Hepatocyte (in vitro differentiated cells): ENCODE results near the gene STAT5A. TPM values are rescaled to one million over a fixed set of nuclear protein-coding genes. Genes with fewer than 3 reads are reported as not detected.
"Not testable (repeated sequence)": the region's sequence is repeated elsewhere in the genome, so short reads cannot be mapped to it uniquely, and the experiment has no call there.

Experiments used
- DNase-seq: peaks from one replicate; pipeline ENCODE4 v3.0.0-alpha.2; 2016; ENCODE audit warnings: low spot score
- H2AFZ ChIP-seq: fragments of 200-600 bp; sonication (generic); 2 replicates; pipeline ENCODE4 v1.6.0; 2016; ENCODE audit warnings: antibody characterized with exemption, mild to moderate bottlenecking
- H3K27ac ChIP-seq: fragments of 200-600 bp; sonication (generic); 2 replicates; pipeline ENCODE4 v1.5.1; 2016; ENCODE audit warnings: mild to moderate bottlenecking
- H3K27me3 ChIP-seq: fragments of 200-600 bp; sonication (generic); 2 replicates; pipeline ENCODE4 v1.6.1; 2016
- H3K36me3 ChIP-seq: fragments of 200-600 bp; sonication (generic); replicated peaks from 2 replicates; pipeline ENCODE4 v1.5.1; 2016; ENCODE audit warnings: low read depth; ENCODE audit not compliant: insufficient read depth
- H3K4me1 ChIP-seq: fragments of 200-600 bp; sonication (generic); 2 replicates; pipeline ENCODE4 v1.5.1; 2016; ENCODE audit warnings: mild to moderate bottlenecking, moderate library complexity; ENCODE audit not compliant: insufficient read depth
- H3K4me2 ChIP-seq: fragments of 200-600 bp; sonication (generic); 2 replicates; pipeline ENCODE4 v1.6.0; 2016
- H3K4me3 ChIP-seq: fragments of 200-600 bp; sonication (generic); 2 replicates; pipeline ENCODE4 v1.5.1; 2016; ENCODE audit warnings: mild to moderate bottlenecking
- H3K79me2 ChIP-seq: fragments of 200-600 bp; sonication (generic); 2 replicates; pipeline ENCODE4 v1.6.0; 2017; ENCODE audit warnings: mild to moderate bottlenecking
- H3K9me2 ChIP-seq: fragments of 200-600 bp; sonication (generic); replicated peaks from 2 replicates; pipeline ENCODE4 v1.6.0; 2017; ENCODE audit warnings: mild to moderate bottlenecking; ENCODE audit not compliant: insufficient read depth
- H3K9me3 ChIP-seq: fragments of 200-600 bp; sonication (generic); 2 replicates; pipeline ENCODE4 v1.5.1; 2016; ENCODE audit warnings: low read depth, mild to moderate bottlenecking
- H4K20me1 ChIP-seq: fragments of 200-600 bp; sonication (generic); 2 replicates; pipeline ENCODE4 v1.6.0; 2016; ENCODE audit warnings: mild to moderate bottlenecking; ENCODE audit not compliant: insufficient read depth, poor library complexity, severe bottlenecking
- CTCF ChIP-seq: fragments of 200-600 bp; sonication (generic); IDR thresholded peaks from 2 replicates; pipeline ENCODE4 v1.5.1; 2016; ENCODE audit warnings: antibody characterized with exemption, mild to moderate bottlenecking; ENCODE audit not compliant: poor library complexity
- EZH2 ChIP-seq: fragments of 200-600 bp; sonication (generic); IDR thresholded peaks from 2 replicates; pipeline ENCODE4 v1.6.1; 2016; ENCODE audit warnings: antibody characterized with exemption, mild to moderate bottlenecking, borderline replicate concordance
- EZH2phosphoT487 ChIP-seq: fragments of 200-600 bp; sonication (generic); IDR thresholded peaks from one replicate; pipeline ENCODE4 v1.6.1; 2018; ENCODE audit warnings: antibody characterized with exemption, mild to moderate bottlenecking, low read depth, moderate library complexity; ENCODE audit not compliant: unreplicated experiment, severe bottlenecking
- WGBS: methylation state at CpG from one replicate; pipeline ENCODE4 v1.1.6; 2016; ENCODE audit warnings: low lambda C conversion rate; ENCODE audit errors: missing lambda C conversion rate; 5-methylcytosine and 5-hydroxymethylcytosine counted together
- polyA plus RNA-seq: library from polyadenylated mRNA; unstranded; fragments of >200 nt; fragmentation: Nextera tagmentation; extraction: Ambion mirVana; gene quantifications from 2 replicates; pipeline ENCODE4 v1.2.1, GENCODE V29; 2016
- total RNA-seq: library from RNA; depleted of rRNA; stranded (reverse); fragments of >200 nt; gene quantifications from 2 replicates; pipeline ENCODE4 v1.2.3, GENCODE V29; 2014

The STAT5A gene
- total and polyA plus RNA-seq, 2 experiments from 2014 or later: 5.5 to 6.1 TPM

DNA sequence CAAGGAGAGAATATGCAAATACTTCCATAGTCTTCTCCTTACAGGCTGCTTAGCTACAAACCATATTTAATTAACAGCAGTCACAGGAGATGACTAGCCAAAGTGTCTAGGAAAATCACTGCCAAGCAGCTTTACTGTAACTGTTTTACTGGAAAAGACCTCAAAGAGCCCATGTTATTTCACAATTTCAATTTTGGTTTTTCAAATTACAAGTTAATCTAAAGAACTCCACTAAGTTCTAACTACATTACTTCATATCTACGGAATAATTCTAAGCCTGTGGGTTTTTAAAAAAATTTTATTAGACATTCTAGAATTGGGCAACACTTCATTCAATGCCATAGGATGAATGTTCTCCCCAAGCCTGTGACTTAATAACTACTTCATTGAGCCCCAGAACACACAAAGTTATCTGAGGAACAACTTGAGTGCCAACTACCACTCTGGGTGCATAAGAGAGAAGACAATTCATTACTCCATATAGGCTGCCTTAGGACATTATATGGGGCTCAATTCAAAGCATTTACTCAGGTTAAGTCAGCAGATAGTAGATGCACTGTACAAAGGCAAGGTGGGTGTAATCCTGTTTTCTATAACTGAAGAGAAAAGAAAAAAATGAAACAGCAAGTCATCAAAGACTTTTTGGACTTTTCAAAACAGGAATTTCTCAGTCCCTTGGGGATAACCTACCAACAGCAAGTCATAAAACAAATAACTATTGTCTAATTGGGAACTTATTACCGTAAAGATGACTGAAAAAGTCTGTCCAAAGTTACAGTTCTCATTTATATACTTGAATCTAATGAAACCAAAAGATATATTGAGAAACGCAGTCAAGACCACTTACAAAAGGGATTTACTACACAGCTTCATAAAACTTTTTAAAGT, 66.9 kb downstream of the STAT5A start:
- no peak overlapping the region for H2AFZ ChIP-seq
- no peaks in the 10 kb centered on the region for H3K4me1 ChIP-seq
- H3K36me3 ChIP-seq: no peaks in the 10 kb centered on the region
- H3K9me3 ChIP-seq: no peaks in the 10 kb centered on the region
- 71% methylated on average over 3 of the region's 3 CpGs for WGBS
- H3K4me3 ChIP-seq: no peak overlapping the region
- no peak overlapping the region for H3K27ac ChIP-seq
- TF ChIP-seq EZH2phosphoT487 (no peak), CTCF (no peak), EZH2 (no peak)
- no peaks in the 10 kb centered on the region for H3K9me2 ChIP-seq
- no peak overlapping the region for H3K4me2 ChIP-seq
- no peaks in the 10 kb centered on the region for H3K27me3 ChIP-seq
- no peak for DNase-seq
- H4K20me1 ChIP-seq: peaks cover 95% of the 10 kb centered on the region
- H3K79me2 ChIP-seq: peaks cover 96% of the 10 kb centered on the region

- Histone ChIP-seq H4K20me1 (peaks cover 96% of the 10 kb centered on the region), H3K79me2 (peaks cover 98% of the 10 kb centered on the region)
- WGBS: 64% methylated on average over 1 of the region's 1 CpG
Measured at GRCh38 chr17:42358434-42358833, 70.1 kb downstream of the STAT5A start.

DNA sequence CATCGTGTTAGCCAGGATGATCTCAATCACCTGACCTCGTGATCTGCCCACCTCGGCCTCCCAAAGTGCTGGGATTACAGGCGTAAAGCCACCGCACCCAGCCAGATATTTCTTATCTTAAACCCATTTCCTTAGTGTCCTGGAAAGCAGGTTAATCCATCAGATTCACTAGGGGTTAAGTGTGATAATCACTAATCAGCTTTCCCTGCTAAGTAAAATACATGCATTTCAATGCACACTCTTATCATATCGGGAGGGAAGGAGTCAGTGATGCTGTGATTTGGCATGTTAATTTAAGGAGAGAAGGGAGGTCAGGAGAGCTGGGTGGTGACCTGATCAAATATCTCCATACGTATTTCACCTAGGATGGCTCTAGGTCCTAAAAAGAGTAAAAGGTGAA, 70.8 kb downstream of the STAT5A start:
- Histone ChIP-seq H3K27ac (no peak overlapping the region), H2AFZ (no peak overlapping the region), H4K20me1 (peaks cover 97% of the 10 kb centered on the region), H3K27me3 (no peaks in the 10 kb centered on the region), H3K36me3 (no peaks in the 10 kb centered on the region), H3K4me3 (no peak overlapping the region), H3K4me1 (peaks cover 16% of the 10 kb centered on the region), H3K9me2 (no peaks in the 10 kb centered on the region), H3K4me2 (no peak overlapping the region), H3K9me3 (no peaks in the 10 kb centered on the region), H3K79me2 (peaks cover 98% of the 10 kb centered on the region)
- 55% methylated on average over 7 of the region's 7 CpGs for WGBS
- DNase-seq: no peak
- TF ChIP-seq CTCF (no peak), EZH2 (no peak), EZH2phosphoT487 (no peak)

More at GRCh38 chr17:42358434-42358833, 70.1 kb downstream of the STAT5A start:
- H3K4me1 ChIP-seq: peaks cover 12% of the 10 kb centered on the region
- no peak overlapping the region for H2AFZ ChIP-seq
- no peak for DNase-seq
- H3K36me3 ChIP-seq: no peaks in the 10 kb centered on the region
- no peak overlapping the region for H3K4me2 ChIP-seq
- no peaks in the 10 kb centered on the region for H3K9me2 ChIP-seq
- H3K27ac ChIP-seq: no peak overlapping the region
- no peak overlapping the region for H3K4me3 ChIP-seq
- TF ChIP-seq EZH2phosphoT487: no peak
- no peak for TF ChIP-seq CTCF
- no peak for TF ChIP-seq EZH2
- H3K27me3 ChIP-seq: no peaks in the 10 kb centered on the region
- no peaks in the 10 kb centered on the region for H3K9me3 ChIP-seq

DNA sequence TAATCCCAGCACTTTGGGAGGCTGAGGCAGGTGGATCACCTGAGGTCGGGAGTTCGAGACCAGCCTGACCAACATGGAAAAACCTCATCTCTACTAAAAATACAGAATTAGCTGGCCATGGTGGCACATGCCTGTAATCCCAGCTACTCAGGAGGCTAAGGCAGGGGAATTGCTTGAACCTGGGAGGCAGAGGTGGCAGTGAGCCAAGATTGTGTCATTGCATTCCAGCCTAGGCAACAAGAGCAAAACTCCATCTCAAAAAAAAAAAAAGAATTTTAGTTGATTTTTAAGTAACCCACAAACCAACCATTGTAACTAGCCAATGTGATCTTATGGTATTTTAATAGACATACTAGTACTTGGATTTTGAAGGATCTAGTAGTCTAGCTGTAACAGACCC, 72.1 kb downstream of the STAT5A start:
- Histone ChIP-seq H3K4me1 (peaks cover 16% of the 10 kb centered on the region), H3K79me2 (peaks cover 97% of the 10 kb centered on the region), H4K20me1 (peaks cover 96% of the 10 kb centered on the region)
- H3K9me3 ChIP-seq, H3K9me2 ChIP-seq, DNase-seq, H2AFZ ChIP-seq, H3K27me3 ChIP-seq, H3K27ac ChIP-seq, H3K4me3 ChIP-seq, H3K4me2 ChIP-seq, H3K36me3 ChIP-seq: not testable (repeated sequence)
- WGBS: 94% methylated on average over 2 of the region's 2 CpGs
